ENCODE data around the gene RCSD1.

RCSD1 gene

DNA sequence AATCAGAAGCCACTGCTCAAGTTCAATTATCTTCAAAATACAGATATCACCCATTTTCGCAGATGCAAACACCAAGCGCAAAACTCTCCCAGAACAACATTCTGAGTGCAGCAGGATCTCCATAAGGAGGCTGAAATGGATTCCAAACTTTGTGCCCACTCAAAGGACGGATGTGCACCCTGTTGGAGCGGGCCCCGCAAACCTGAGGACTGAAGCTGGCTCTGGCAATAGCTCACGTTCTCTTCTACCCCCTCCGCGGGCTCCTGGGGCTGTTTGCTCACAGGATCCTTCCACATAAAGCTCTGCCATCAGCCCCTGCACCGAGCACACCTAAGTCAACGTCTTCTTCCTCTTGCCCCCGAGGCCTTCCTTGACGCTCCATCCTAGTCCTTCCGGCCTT, 11.7 kb upstream of the RCSD1 start:
- DNase-seq (ENCODE audit: low read depth) = no peak

DNA sequence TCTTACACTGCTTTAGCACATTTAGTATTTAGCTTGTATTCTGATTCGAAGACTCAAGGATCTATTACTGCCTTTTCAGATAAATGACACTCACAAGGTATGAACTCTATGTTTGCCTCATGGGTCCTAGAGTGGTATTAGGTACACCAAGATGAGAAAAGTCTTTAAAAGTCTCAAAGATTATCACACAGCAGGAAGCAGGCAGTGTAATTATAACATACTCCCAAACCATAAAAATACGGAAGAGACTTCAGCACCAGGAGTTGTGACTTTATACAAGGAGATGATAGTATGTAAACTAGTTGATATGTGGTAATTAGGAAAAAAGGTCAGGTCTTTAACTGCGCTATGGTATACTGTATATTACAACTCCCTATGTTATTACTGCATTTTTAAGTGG, 11.2 kb upstream of the RCSD1 start:
- DNase-seq (ENCODE audit: low read depth) = no peak

DNA sequence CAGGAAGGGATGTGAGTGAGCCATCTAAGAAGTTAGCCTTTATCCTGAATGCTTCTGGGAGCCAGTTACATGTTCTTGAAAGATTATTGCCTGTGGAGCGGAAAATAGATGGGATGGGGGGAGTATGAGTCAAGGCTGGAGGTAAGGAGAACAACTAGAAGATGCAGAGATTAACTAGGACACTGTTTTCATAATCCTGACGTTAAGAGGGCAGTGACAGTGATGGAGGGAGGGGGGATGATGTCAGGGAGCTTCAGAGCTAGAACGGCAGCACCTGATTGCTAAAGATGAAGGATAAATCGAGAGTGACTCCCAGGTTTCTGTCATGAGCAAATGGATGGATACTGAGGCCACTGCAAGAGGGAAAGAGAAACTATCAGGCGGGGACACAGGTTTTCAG, 10.0 kb upstream of the RCSD1 start:
- no peak for DNase-seq (ENCODE audit: low read depth)

DNA sequence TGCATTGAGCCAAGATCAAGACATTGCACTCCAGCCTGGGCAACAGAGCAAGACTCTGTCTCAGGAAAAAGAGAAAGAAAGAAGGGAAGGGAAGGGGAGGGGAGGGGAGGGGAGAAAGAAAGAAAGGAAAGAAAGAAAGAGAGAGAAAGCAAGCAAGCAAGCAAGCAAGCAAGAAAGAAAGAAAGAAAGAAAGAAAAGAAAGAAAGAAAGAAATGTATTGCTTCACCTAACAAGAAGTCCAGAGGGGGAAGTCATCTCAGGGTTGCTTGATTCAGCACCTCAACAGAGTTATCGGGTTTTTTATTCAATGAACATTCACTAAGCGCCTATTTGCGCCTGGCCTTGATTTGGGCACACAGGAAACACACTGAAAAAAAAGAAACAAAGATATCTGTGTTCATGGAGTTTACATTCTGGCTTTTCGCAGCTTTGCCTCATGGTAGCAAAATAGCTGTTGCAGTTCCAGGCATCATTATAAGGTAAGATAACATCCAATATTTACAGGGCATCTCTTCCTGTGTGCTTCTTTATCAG, 8.2 kb upstream of the RCSD1 start:
- no peak for DNase-seq (ENCODE audit: low read depth)

DNA sequence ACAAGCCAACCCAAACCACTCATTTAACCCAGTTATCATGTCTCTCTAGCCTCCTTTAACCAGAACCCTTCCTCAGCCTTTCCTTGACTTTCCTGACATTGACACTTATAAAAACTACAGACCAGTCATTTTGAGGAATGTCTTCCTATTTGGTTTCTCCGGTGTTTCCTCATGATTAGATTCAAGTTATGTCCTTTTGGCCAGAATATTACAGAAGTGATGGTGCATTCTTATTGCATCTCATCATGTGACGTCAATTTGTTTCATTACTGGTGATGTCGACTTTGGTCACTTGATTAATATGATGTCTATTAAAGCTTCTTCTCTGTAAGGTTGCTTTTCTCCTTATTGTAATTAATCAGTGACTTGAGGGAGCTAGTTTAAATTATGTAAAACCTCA, 6.1 kb upstream of the RCSD1 start:
- DNase-seq (ENCODE audit: low read depth) = no peak

DNA sequence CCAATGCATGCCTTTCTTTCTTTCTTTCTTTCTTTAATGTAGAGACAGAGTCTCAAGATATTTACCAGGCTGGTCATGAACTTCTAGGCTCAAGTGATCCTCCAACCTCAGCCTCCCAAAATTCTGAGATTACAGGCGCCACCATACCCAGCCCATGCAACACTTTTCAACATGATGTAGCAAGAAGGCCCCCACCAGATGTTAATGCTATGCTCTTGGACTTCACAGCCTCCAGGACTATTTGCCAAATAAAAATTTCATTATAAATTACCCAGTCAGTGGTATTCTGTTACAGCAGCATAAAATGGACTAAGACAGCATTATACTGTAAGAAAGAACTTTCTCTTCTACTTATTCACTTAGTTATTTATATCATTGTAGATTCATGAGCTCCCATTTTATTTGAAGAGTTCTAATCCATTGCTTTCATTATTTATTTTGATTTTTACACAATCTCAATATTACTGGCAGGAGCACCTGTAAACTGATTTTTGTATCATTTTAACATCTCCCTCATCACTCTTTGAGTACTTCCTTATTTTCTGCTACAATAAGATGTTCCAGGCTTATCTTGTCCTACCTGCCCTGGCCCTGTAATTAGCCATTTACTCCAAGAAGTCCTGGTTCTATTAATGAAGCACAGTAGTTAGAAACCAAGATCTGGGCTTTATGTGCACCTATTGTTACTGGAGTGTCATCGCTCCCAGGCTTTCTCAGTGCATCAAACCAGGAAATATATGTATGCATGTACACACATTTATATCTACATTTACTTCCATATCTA, 4.8 kb upstream of the RCSD1 start:
- DNase-seq (ENCODE audit: low read depth) = no peak

DNA sequence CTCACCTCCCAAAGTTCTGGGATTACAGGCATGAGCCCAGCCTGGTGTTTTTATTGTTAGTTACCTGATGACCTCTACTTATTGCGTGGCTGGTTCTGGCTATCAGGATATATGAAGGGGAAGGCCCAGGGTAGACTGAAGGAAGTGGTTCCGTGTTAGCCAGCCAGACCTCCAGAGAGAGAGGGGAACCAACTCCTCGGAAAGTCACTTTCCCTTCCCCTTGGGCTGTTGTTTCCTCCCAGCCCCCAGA, 2.5 kb upstream of the RCSD1 start:
- no peak for DNase-seq (ENCODE audit: low read depth)

DNA sequence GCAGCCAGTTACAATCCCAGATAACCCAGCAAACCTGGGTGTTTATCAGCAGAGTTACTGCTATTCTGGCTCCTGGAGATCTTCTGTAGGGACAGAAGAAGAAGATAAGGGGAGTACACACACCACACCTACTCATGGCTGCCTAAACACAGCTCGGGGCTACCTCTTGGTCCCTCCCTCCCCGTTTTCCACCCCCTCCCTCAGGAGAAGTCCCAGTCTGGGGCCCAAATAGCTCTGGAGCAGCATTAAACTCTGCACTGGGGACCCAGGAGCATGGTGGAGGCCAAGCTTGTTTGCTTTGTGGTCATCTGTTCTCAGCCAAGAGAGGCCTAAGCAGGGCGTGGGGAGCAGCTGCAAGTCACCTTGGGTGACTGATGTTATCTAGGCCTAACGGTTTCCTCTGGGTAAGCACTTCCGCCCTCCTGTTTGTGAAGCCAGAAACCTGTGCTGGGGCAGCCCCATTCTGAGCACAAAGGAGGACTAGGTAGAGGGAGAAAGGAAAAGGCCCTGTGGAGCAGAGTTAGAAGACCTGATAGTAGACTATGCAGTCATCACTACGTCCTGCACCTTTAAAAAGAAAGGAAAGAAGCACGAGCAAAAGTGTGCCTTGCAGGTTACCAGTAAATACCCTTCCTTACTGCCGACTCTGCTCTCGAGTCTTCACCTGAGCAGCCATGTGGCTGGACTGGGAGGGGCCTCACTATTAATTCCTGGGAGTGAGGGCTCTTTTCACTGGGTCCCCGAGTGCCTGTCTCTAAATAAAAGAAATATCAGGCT, 2.0 kb upstream of the RCSD1 start:
- peak; percentile 97 for DNase-seq (ENCODE audit: low read depth)

DNA sequence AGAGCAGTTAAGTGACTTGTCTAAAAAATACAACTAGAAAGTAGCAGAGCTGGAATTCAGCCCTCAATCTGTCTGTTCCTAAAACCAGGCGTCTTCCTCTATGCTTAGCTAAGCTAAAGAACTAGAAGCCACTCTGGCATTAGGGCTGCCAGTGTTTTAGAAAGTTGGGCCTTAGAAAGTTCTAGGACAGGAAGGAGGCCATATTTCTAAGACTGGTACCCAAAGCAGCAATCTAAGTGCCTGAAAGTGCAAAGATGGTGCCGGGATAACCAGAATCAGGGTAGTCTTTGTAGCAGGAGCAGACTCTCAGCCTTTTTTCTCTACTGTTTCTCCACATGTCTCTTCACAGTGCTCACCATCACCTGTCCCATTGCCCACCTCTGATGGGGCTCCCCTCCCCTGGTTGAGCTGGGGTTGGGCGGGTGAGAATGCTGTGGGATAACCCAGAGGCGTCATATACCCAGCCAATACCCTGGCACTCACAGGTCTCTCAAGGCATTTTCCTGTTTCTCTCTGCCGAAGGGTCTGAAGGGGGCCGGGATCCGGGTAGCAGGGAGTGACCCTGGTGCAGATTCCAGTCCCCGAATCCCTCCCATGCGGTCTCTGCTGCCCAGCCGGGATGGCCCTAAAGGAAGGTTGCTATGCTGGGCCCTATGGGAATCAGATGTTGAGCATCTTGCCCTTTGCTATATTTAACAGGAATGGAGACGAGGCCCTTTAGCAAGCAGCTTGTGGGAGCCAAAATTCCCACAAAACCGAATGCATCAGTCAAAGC, 1.1 kb upstream of the RCSD1 start:
- DNase-seq (ENCODE audit: low read depth) = no peak

DNA sequence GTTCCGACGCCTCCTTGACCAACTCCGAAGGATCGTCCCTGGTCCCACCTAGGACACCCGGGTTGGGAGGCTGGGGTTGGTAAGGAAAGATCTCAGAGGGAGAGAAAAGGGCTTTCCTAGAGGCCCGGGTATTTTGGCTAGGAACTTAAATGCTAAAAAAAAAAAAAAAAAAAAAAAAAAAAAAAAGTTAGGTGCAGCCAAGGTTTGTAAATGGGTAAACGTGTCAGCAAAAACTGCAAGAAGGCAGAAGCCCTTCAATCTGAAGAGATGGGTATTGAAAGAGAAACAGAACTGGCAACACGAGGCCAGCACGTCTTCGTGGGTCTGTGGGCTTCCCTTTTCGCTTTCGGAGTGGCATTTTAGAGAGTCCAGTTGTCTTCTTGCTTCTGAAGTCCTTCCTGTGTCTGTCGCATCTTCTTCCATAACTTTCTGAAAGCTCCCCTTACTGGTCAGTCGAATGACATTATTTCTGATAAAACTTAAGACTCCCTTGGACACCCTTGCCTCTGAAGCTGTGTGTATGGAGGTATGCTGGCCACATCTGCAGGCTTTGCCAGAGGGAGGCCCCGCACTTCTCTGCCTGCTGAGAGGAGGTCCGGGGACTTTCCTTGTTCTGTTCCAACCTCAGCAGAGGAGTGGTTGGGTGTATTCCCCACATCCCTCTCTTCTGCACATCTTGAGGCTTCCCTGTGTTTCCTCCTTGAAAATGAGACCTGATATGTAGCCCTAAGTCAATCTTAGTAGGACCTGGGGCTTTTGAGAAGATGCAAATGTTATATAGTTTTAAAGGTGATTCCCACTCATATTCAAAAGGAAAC, 745 bp downstream of the RCSD1 start:
- peak; percentile 48 for DNase-seq (ENCODE audit: low read depth)

DNA sequence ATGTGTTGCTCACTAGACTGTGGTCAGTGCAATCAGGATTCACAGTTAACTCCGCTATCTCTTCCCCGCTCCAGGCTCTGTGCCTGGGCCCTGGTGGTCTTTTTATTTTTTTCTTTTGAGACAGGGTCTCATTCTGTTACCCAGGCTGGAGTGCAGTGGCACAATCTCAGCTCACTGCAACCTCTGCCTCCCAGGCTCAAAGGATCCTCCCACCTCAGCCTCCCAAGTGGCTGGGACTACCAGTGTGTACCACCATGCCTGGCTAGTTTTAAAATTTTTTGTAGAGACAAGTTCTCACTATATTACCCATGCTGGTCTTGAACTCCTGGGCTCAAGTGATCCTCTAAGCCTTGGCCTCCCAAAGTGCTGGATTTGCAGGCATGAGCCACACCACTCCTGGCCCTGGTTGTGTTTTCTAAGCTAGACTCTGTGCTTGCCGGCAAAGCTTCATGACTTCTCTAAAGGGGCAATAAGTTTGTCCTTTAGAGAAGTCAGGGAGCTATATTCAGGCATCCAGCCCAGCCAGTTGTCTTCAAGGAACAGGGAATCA, 1.4 kb downstream of the RCSD1 start:
- no peak for DNase-seq (ENCODE audit: low read depth)

DNA sequence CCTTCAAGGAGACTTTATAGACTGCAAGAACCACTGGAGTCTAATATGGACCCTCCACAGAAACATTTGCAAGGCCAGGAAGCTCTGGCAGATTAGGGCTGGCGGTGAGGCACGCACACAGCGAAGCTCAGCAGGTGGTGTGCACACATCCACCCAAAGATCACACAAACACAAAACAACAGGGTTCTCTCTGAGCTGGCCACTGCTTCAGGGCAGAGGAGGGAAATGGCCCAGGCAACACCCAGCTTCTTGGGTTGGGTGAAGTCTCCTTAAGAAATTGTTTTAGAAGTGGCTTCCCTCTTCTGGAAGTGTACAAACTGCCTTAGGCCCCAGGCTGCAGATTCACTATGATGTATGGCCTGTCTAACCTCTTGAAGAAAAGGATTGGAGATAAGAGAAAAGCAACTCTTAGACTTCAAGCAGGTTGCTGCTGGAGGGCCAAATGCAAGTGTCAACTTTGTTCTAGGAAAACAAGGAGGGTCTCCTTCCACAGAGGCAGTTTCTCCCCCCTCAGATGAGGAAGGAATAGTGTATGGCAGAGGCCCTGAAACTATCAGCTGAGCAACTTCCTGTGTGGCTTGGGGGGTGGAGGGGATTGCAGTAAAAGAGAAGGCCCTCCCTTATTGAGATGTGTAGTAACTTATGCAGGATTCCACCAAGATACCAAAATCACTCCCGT, 2.0 kb downstream of the RCSD1 start:
- peak; percentile 59 for DNase-seq (ENCODE audit: low read depth)

DNA sequence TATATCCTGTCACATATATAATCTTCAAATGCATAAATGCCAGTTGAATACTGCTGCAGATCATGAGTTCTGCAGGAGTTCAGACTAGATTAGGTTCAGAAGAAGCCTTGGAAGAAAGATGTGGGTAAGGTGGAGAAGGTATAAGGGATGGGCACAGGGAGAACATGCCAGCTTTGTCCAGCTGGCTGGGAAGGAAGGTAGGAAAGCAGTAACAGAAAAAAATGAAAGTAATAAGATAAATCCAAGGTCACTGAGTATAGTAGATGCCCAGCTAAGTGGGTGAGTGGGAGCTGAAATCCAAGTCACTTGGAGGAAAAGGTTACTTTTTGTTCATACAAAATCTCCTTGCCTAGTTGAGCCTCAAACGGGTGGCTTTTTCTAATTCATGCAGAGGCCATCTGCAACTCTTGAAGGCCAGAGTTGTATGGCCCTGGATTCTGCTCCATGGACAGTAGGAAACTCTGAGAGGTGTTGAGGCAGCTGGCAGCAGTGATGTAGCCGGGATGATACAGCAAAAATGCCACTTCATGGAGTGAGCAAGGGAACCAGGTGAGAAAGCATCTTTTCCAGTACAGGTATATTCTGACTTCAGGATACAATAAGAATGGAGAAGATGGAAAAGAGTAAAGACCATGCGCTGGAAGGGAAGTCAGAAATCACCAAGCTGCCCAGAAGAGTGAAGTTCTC, 3.4 kb downstream of the RCSD1 start:
- no peak for DNase-seq (ENCODE audit: low read depth)

DNA sequence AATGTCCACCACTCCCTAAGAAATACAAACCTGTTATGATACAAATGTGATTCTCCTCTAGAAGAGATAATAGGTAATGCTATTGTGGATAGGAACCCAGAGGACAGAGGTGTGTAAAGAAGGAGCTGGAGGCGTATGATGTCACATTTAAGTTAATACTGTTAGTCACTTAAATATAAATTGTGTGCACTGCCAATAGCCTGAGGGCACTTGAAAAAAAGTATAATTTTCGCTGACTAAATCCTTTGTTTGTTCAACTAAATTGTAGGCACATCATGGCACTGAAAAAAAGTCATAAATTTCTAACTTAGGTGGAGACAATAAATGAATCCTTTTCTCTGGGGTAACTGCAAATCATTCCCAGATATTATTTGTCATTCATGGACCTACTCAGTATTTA, 4.4 kb downstream of the RCSD1 start:
- DNase-seq (ENCODE audit: low read depth) = no peak

DNA sequence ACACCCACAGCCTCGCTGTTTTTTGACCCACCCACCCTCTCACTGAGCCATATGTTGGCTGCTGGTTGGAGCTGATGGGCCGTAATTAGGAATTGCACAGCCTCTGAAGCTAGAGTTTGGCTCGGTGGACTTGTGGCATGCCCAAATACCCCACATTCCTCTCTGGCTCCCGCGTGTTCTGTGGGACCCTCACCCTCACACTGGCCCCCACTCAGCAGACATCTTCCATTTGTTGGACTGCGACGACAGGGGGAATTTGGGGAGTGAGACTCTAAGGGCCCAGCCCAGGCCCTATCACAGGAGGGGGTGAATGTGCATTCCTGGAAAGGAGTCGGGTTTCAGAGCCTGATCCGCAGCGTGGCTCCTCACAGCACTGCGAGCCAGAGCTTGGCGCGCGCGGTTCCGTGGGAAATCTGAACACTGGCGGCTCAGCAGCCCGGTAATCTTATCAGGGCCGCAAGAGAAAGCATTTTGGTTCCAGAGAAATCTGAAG, 5.2 kb downstream of the RCSD1 start:
- DNase-seq (ENCODE audit: low read depth) = no peak

DNA sequence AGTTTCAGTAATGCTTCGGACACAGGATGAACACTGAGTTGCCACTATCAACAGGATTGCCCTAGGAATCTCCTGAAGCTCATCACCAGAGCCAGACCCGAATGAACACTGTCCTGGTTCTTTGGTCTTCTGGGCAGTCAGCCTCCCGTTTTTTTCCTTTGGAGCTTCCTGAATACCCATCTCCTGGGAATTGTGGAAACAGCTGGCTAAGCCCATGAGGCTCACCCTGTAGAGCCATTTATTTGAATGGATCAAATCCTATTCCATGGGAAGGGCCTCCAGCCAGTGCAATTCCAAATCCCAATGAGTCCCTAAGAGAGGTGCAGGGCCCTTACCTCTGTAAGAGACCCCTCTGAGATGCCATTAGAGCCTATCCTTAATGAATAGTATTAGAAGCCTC, 5.9 kb downstream of the RCSD1 start:
- no peak for DNase-seq (ENCODE audit: low read depth)

DNA sequence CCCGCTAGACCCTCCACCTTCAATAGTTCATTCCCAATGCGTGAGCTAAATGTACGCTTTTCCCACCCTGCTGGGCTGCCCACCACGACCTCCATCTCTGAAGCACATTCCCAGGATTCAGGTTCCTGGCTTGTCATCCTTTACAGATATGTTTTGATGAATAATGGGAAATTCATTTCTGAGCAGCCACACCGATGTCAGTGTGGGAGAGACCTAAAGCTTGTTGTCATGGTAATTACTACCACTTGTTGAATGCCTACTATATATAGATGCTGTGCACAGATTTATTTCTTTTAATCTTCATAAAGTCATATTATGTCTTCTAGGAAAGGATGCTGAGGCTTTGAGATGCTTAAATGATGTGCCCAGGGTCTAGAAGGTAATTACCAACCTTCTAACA, 8.0 kb downstream of the RCSD1 start:
- DNase-seq (ENCODE audit: low read depth) = no peak

DNA sequence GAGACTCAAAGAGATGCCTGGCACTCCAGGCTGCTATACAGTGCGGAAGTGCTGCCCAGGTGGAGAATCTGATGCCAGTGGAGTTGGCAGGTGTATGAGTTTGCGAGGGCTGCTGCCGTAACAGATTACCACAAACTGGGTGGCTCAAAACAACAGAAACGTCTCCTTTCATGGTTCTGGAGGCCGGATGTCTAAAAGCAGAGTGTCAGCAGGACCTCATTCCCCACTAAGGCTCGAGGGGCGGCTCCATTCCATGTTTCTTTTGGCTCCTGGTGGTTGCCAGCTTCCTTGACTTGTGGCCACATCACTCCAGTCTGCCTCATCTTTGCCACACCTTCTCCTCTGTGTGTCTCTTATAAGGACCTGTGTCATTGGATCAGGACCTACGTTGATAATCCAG, 10.0 kb downstream of the RCSD1 start:
- no peak for DNase-seq (ENCODE audit: low read depth)

DNA sequence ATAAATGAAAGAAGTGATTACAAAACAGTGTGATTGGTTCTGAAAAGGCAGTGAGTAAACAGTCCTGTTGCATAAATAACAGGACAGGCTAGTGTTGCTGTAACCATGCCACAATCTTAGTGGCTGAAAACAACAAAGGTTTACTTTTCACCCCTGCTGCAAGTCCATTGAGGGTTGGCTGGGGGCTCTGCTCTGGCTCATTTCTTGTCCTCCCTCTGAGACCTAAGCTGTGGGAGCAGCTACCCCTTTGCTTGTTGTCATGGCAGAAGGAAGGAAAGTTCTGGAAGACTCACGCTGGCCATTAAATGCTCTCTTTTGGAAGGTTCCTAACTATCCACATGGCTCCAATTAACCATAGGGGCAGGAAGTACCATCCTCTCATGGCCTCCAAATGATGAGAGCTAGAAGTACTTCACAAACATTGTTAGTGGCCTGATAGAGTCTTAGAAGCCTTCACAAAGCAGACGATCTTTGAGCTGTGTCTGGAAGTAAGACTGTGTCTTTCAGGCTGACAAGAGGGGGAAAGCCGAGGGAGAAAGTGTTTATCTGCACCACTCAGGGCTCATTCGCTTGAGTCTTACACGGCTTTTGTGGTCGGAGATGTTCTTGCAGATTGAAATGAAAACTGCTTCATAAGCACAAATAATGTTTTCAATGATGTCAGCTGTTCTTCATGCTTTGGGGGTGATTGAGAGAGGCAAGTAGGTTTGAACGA, 11.9 kb downstream of the RCSD1 start:
- DNase-seq (ENCODE audit: low read depth) = peak; percentile 82

DNA sequence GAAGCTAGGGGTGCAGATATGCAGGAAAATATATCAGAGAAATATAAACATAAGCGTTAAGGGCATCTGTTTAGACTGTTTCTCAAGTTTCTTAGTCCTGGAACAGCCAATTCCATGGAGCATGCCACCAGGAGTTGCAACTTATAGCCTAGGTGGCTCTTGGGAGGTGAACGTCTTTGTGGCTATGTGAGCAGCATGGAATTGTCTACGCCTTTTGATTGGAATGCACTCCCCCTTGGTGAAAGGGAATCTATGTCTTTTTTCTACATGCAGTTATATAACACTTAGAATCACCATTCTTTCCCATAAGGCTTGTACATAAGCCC, 12.4 kb downstream of the RCSD1 start:
- DNase-seq (ENCODE audit: low read depth) = no peak

Measured in CMK (cell line).